GM18511 (cell line): Measurements from ENCODE around the gene CHRNA7.
"Not testable (repeated sequence)": the region's sequence is repeated elsewhere in the genome, so short reads cannot be mapped to it uniquely, and the experiment has no call there.

ENCODE experiments used
- ATAC-seq: cut with Tn5 transposase; IDR thresholded peaks from one replicate; pipeline ENCODE4 v1.9.1; 2021; ENCODE audit warnings: mild to moderate bottlenecking, moderate library complexity; ENCODE audit not compliant: unreplicated experiment

CHRNA7 gene

GRCh38 chr15:32166270-32166669 lies 136.0 kb downstream of the CHRNA7 start:
- ATAC-seq: not testable (repeated sequence)

GRCh38 chr15:32167913-32168312 lies 137.6 kb downstream of the CHRNA7 start:
- not testable (repeated sequence) for ATAC-seq

- ATAC-seq: not testable (repeated sequence)
These were observed 150.3 kb downstream of the CHRNA7 start for GRCh38 chr15:32180579-32180978.

- ATAC-seq: not testable (repeated sequence)
These were observed 163.5 kb downstream of the CHRNA7 start for GRCh38 chr15:32193780-32194179.

- not testable (repeated sequence) for ATAC-seq
These were observed 165.9 kb downstream of the CHRNA7 start for GRCh38 chr15:32196206-32196605.

- not testable (repeated sequence) for ATAC-seq
These were observed 168.6 kb downstream of the CHRNA7 start for GRCh38 chr15:32198938-32199337.

GRCh38 chr15:32209081-32209480 lies 178.8 kb downstream of the CHRNA7 start:
- not testable (repeated sequence) for ATAC-seq

- ATAC-seq: no peak
These were observed 188.4 kb downstream of the CHRNA7 start for GRCh38 chr15:32218666-32219065.
